ENCODE measurements around the gene ISLR.

- TF ChIP-seq CTCF (IDR thresholded peaks at IDR 0.05; ENCODE audit: low read depth, low read length), result no peak
- TF ChIP-seq MYC (IDR thresholded peaks at IDR 0.05; ENCODE audit: low read depth, low read length), result no peak
- TF ChIP-seq POLR2A (IDR thresholded peaks at IDR 0.05; ENCODE audit: extremely low read depth, insufficient read length), result no peak
- no peak for TF ChIP-seq MAX (IDR thresholded peaks at IDR 0.05; ENCODE audit: low read depth, low read length)
Observed at GRCh38 chr15:74185710-74186348, 12.3 kb downstream of the ISLR start.

Measured in NB4 (cell line).